Keratinocyte (primary cell): ENCODE measurements around the gene MAPK1. TPM values are rescaled to one million over a fixed set of nuclear protein-coding genes. Genes with fewer than 3 reads are reported as not detected.
A peak's percentile ranks its signal among the peaks of the same experiment; 100 is the strongest.

ENCODE experiments used
- DNase-seq: peaks from one replicate; pipeline ENCODE4 v3.0.0-alpha.2; 2011; ENCODE audit warnings: low read depth, missing footprints, low spot score
- FAIRE-seq: peaks from 2 replicates; lab custom pipeline; 2011; peaks lifted over from hg19 to GRCh38; lab: Jason Lieb, UNC
- H2AFZ ChIP-seq: 2 replicates; pipeline ENCODE4 v1.6.0; 2012; ENCODE audit warnings: low read length, control low read depth, inconsistent platforms; ENCODE audit not compliant: control insufficient read depth
- H3K27ac ChIP-seq: 2 replicates; pipeline ENCODE4 v1.5.1; 2011; ENCODE audit warnings: low read length; ENCODE audit not compliant: control insufficient read depth, insufficient read depth
- H3K27me3 ChIP-seq: 3 replicates; pipeline ENCODE4 v1.6.0; 2011; ENCODE audit warnings: low read length; ENCODE audit not compliant: control insufficient read depth, insufficient read depth; ENCODE audit errors: extremely low read depth
- H3K36me3 ChIP-seq, 2 experiments: 2 replicates in 1 of 2; 3 replicates in 1 of 2; pipeline ENCODE4 v1.5.1; 2011; ENCODE audit warnings: low read length in 2 of 2, mild to moderate bottlenecking in 1 of 2; ENCODE audit not compliant: control insufficient read depth in 2 of 2, insufficient read depth in 2 of 2; ENCODE audit errors: extremely low read depth in 1 of 2
- H3K4me1 ChIP-seq: 3 replicates; pipeline ENCODE4 v1.5.1; 2011; ENCODE audit warnings: low read length; ENCODE audit not compliant: control insufficient read depth, insufficient read depth; ENCODE audit errors: extremely low read depth
- H3K4me2 ChIP-seq: 3 replicates; pipeline ENCODE4 v1.6.0; 2011; ENCODE audit warnings: low read depth, low read length; ENCODE audit not compliant: control insufficient read depth, insufficient read depth; ENCODE audit errors: extremely low read depth
- H3K4me3 ChIP-seq, 3 experiments: fragments of 200-600 bp in 1 of 3; sonication (generic) in 1 of 3; 2 replicates in 2 of 3; 3 replicates in 1 of 3; pipeline ENCODE4 v1.5.1; 2011 to 2016; ENCODE audit warnings: low read length in 3 of 3, mild to moderate bottlenecking in 3 of 3, control low read depth in 2 of 3, inconsistent platforms in 1 of 3, low read depth in 1 of 3, mixed read lengths in 1 of 3, mixed run types in 1 of 3, moderate library complexity in 1 of 3; ENCODE audit not compliant: control insufficient read depth in 2 of 3, insufficient read depth in 2 of 3; ENCODE audit errors: extremely low read depth in 1 of 3
- H3K79me2 ChIP-seq: 2 replicates; pipeline ENCODE4 v1.6.0; 2012; ENCODE audit warnings: low read length; ENCODE audit not compliant: control insufficient read depth, insufficient read depth
- H3K9ac ChIP-seq: 3 replicates; pipeline ENCODE4 v1.6.0; 2011; ENCODE audit warnings: low read length; ENCODE audit not compliant: control insufficient read depth, insufficient read depth; ENCODE audit errors: extremely low read depth
- H3K9me1 ChIP-seq: 3 replicates; pipeline ENCODE4 v1.6.0; 2011; ENCODE audit warnings: low read length; ENCODE audit not compliant: control insufficient read depth, insufficient read depth; ENCODE audit errors: extremely low read depth
- H3K9me3 ChIP-seq: 2 replicates; pipeline ENCODE4 v1.5.1; 2012; ENCODE audit warnings: low read depth, low read length; ENCODE audit not compliant: control insufficient read depth
- H4K20me1 ChIP-seq: 3 replicates; pipeline ENCODE4 v1.6.0; 2011; ENCODE audit warnings: low read length; ENCODE audit not compliant: control insufficient read depth, insufficient read depth; ENCODE audit errors: extremely low read depth
- CTCF ChIP-seq, 3 experiments: IDR thresholded peaks in 1 of 3; conservative IDR thresholded peaks in 1 of 3; optimal IDR thresholded peaks in 1 of 3; 2 replicates in 2 of 3; 3 replicates in 1 of 3; pipeline versions ENCODE3 to v1.5.1; 2011; ENCODE audit warnings: low read length in 3 of 3, mild to moderate bottlenecking in 3 of 3, moderate library complexity in 2 of 3, control low read depth in 1 of 3, inconsistent platforms in 1 of 3; ENCODE audit not compliant: insufficient read depth in 2 of 3; ENCODE audit errors: extremely low read depth in 1 of 3
- EZH2 ChIP-seq: IDR thresholded peaks from one replicate; pipeline ENCODE4 v1.6.1; 2012; ENCODE audit warnings: inconsistent platforms, mild to moderate bottlenecking, low read length, moderate library complexity
- dilution Hi-C: fragments of 300-500 bp; cut with MboI; formaldehyde crosslinking; loops from one replicate; pipeline ENCODE4 v1.7.0; 2020; ENCODE audit warnings: low sequenced_read_pairs; ENCODE audit not compliant: extremely low pct_ligation_motif_present
- polyA plus RNA-seq, 5 experiments: library from polyadenylated mRNA; depleted of rRNA in 3 of 5; stranded (reverse) in 3 of 5; stranded (forward) in 1 of 5; unstranded in 1 of 5; fragments of >200 nt; gene quantifications; 1 replicate in 1 of 5; 2 replicates in 3 of 5; 3 replicates in 1 of 5; pipeline versions ENCODE4 v1.2.1 to v1.2.3, GENCODE V29; 2011 to 2012; ENCODE audit warnings: missing spikeins in 2 of 5, low read depth in 1 of 5, low replicate concordance in 1 of 5

MAPK1 gene
- polyA plus RNA-seq, 1 donor (not counting 4 experiments of a cell fraction or from before 2014, with no cell fraction given), result 136 TPM

GRCh38 chr22:21815958-21816357 lies 51.5 kb downstream of the MAPK1 start:
- dilution Hi-C loops, result no loop called here
- Histone ChIP-seq H3K9ac (peak overlapping the region; percentile 58), H3K27me3 (no peaks in the 10 kb centered on the region), H3K9me3 (no peaks in the 10 kb centered on the region), H3K4me2 (peak overlapping the region; percentile 70), H3K4me1 (peaks cover 22% of the 10 kb centered on the region), H3K9me1 (peaks cover 6% of the 10 kb centered on the region), H3K79me2 (peaks cover 77% of the 10 kb centered on the region), H4K20me1 (peaks cover 16% of the 10 kb centered on the region), H3K4me3 (peak overlapping the region in 1 of 3 experiments; percentile 29), H3K27ac (peak overlapping the region; percentile 74), H2AFZ (no peak overlapping the region), H3K36me3 (no peaks in the 10 kb centered on the region)
- no peak for DNase-seq
- TF ChIP-seq EZH2 (no peak), CTCF (optimal IDR thresholded peaks at IDR 0.05 in 1 of 3, IDR thresholded peaks at IDR 0.05 in 1 of 3, conservative IDR thresholded peaks at IDR 0.05 in 1 of 3; ENCODE audit: extremely low read depth in 1 of 3, insufficient read depth in 2 of 3, low read length in 3 of 3) (no peak)
- no peak for FAIRE-seq

DNA sequence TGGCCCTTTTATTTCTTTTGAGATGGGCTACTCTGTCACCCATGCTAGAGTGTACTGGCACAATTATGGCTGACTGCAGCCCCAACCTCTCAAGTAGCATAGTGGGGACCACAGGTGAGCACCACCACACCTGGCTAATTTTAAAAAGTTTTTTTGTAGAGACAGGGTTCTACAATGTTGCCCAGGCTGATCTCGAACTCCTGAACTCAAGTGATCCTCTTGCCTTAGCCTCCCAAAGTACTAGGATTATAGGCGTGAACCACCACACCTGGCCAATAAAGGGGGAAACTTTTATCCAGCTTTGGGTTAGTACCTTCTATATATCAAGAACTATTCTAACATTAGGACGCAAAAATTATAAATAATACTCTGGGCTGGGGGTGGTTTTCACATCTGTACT lies 52.1 kb downstream of the MAPK1 start:
- Histone ChIP-seq H2AFZ (no peak overlapping the region), H3K27ac (no peak overlapping the region), H3K4me1 (peaks cover 22% of the 10 kb centered on the region), H4K20me1 (peaks cover 16% of the 10 kb centered on the region), H3K9me3 (no peaks in the 10 kb centered on the region), H3K36me3 (peaks cover 0 to 1% of the 10 kb centered on the region in 2 experiments), H3K4me3 (no peak overlapping the region), H3K79me2 (peaks cover 79% of the 10 kb centered on the region), H3K4me2 (no peak overlapping the region), H3K9ac (no peak overlapping the region), H3K27me3 (no peaks in the 10 kb centered on the region), H3K9me1 (peaks cover 6% of the 10 kb centered on the region)
- TF ChIP-seq EZH2 (no peak), CTCF (optimal IDR thresholded peaks at IDR 0.05 in 1 of 3, IDR thresholded peaks at IDR 0.05 in 1 of 3, conservative IDR thresholded peaks at IDR 0.05 in 1 of 3; ENCODE audit: extremely low read depth in 1 of 3, insufficient read depth in 2 of 3, low read length in 3 of 3) (no peak)
- DNase-seq (no peak), FAIRE-seq (no peak)
- dilution Hi-C loops, result no loop called here
